ENCODE measurements around the gene FAM135A. TPM values are rescaled to one million over a fixed set of nuclear protein-coding genes. Genes with fewer than 3 reads are reported as not detected.
A peak's percentile ranks its signal among the peaks of the same experiment; 100 is the strongest.
"Not testable (repeated sequence)": the region's sequence is repeated elsewhere in the genome, so short reads cannot be mapped to it uniquely, and the experiment has no call there.

The FAM135A gene
- total RNA-seq, 4 donors from 2014 or later = 17.1 to 99.5 (median 35.8) TPM

DNA sequence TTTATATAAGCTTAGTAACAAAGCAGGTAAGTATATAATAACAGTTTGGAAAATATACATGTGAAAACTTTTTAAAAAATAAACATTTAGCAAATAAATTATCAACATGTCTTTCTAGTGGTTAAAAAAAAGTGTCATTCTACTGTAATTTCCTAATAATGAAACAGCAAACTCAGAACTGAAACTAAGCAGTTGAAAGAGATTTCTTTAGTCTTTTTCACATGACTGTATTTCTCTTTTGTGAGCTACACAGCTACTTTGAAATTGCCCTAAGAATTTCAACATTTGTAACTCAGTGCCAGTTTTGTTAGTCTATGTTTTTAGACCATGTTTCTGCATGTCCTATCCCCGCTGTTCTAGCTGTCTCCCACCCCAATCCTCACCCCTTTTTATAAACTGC is 125.1 kb downstream of the FAM135A start:
- H3K4me3 ChIP-seq = no peak overlapping the region
- TF ChIP-seq, protein P1, sequence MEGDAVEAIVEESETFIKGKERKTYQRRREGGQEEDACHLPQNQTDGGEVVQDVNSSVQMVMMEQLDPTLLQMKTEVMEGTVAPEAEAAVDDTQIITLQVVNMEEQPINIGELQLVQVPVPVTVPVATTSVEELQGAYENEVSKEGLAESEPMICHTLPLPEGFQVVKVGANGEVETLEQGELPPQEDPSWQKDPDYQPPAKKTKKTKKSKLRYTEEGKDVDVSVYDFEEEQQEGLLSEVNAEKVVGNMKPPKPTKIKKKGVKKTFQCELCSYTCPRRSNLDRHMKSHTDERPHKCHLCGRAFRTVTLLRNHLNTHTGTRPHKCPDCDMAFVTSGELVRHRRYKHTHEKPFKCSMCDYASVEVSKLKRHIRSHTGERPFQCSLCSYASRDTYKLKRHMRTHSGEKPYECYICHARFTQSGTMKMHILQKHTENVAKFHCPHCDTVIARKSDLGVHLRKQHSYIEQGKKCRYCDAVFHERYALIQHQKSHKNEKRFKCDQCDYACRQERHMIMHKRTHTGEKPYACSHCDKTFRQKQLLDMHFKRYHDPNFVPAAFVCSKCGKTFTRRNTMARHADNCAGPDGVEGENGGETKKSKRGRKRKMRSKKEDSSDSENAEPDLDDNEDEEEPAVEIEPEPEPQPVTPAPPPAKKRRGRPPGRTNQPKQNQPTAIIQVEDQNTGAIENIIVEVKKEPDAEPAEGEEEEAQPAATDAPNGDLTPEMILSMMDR (IDR thresholded peaks at IDR 0.05) = no peak
- no peak for TF ChIP-seq POLR2A (IDR thresholded peaks at IDR 0.05)
- H3K4me1 ChIP-seq = no peaks in the 10 kb centered on the region
- H3K9me3 ChIP-seq = no peaks in the 10 kb centered on the region
- intact Hi-C loops (cut with DNase I; ENCODE audit: low total_unique reads) = no loop called here
- no peak overlapping the region for H3K27ac ChIP-seq
- H3K27me3 ChIP-seq = no peaks in the 10 kb centered on the region
- DNase-seq = no peak
- no peaks in the 10 kb centered on the region for H3K36me3 ChIP-seq

DNA sequence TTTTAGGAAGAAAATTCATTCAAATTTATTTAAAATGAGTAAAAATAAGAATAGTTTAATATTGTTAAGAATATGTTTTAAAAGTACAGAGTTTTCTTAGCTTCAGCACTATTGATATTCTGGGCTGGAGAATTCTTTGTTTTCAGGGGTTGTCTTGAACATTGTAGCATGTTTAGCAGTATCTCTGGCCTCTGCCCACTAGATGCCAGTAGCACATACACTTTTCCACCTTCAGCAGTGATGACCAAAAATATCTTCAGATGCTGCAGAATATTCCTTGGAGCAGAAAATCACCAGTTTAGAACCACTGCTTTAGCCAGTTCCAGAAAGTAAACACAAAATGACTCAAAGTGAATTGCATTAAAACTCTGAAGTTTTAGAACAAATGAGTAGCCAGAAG is 134.0 kb downstream of the FAM135A start:
- intact Hi-C loops (cut with DNase I; ENCODE audit: low total_unique reads) = no loop called here
- Histone ChIP-seq H3K4me3 (no peak overlapping the region), H3K9me3 (no peaks in the 10 kb centered on the region), H3K27me3 (no peaks in the 10 kb centered on the region), H3K27ac (no peak overlapping the region), H3K36me3 (no peaks in the 10 kb centered on the region), H3K4me1 (no peaks in the 10 kb centered on the region)
- TF ChIP-seq POLR2A (IDR thresholded peaks at IDR 0.05) = no peak
- TF ChIP-seq, protein P1 (IDR thresholded peaks at IDR 0.05) = peak in 1 of 4 experiments; percentile 12
- DNase-seq = no peak

DNA sequence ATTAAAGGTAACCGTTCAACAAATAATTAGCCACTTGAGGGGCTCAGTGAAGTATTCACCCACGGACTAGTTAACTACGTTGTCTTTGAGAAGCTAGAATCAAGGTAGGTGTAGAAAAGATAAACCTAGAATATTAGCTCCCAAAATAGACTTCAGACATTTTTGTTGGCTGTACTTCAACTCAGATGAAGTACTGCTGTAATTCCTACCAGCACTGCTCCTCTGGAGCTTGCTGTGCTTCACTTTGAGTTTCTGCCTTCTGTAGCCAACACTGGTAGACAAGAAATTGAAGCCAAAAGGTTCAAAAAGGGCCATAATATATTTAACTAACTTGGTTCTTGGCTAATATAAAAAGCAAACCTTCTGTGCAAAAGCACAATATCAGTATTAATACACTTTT is 134.6 kb downstream of the FAM135A start:
- intact Hi-C loops (cut with DNase I; ENCODE audit: low total_unique reads) = no loop called here
- Histone ChIP-seq H3K4me1 (no peaks in the 10 kb centered on the region), H3K36me3 (no peaks in the 10 kb centered on the region), H3K27ac (no peak overlapping the region), H3K27me3 (no peaks in the 10 kb centered on the region), H3K9me3 (no peaks in the 10 kb centered on the region), H3K4me3 (no peak overlapping the region)
- no peak for DNase-seq
- no peak for TF ChIP-seq POLR2A (IDR thresholded peaks at IDR 0.05)
- TF ChIP-seq, protein P1 (IDR thresholded peaks at IDR 0.05) = no peak

DNA sequence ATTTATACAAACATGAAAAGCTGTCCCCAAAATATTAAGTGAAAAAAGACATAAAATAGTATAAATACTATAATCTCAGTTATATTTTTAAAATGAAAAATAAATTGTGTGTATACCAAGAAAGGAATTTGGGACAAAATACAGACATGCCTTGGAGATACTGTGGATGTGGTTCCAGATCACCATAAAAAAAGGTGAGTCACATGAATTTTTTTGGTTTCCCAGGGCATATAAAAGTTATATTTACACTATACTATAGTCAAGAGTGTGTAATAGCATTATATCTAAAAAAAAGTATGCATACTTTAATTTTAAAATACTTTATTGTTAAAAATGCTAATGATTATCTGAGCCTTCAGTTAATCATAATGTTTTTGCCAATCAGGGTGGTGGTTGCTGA is 136.0 kb downstream of the FAM135A start:
- intact Hi-C loops (cut with DNase I; ENCODE audit: low total_unique reads) = no loop called here
- H3K9me3 ChIP-seq = no peaks in the 10 kb centered on the region
- no peak overlapping the region for H3K27ac ChIP-seq
- no peak overlapping the region for H3K4me3 ChIP-seq
- no peaks in the 10 kb centered on the region for H3K27me3 ChIP-seq
- no peak for DNase-seq
- no peaks in the 10 kb centered on the region for H3K36me3 ChIP-seq
- no peak for TF ChIP-seq POLR2A (IDR thresholded peaks at IDR 0.05)
- TF ChIP-seq, protein P1 (IDR thresholded peaks at IDR 0.05) = no peak
- H3K4me1 ChIP-seq = no peaks in the 10 kb centered on the region

DNA sequence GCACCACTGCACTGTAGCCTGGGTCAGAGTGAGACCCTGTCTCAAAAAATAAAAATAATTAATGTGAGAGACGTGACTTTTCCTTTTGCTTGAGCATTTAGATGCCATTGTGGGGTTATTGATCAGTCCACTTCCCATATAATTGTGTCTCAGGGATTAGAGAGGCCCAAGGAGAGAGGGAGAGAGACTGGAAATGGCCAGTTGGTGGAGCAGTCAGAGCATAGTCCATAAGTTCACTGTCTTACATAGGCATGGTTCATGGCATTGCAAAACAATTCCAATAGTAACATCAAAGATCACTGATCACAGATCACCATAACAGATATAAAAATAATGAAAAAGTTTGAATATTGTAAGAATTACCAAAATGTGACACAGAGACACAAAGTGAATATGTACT is 138.3 kb downstream of the FAM135A start:
- TF ChIP-seq, protein P1 (IDR thresholded peaks at IDR 0.05) = no peak
- no peak for TF ChIP-seq POLR2A (IDR thresholded peaks at IDR 0.05)

DNA sequence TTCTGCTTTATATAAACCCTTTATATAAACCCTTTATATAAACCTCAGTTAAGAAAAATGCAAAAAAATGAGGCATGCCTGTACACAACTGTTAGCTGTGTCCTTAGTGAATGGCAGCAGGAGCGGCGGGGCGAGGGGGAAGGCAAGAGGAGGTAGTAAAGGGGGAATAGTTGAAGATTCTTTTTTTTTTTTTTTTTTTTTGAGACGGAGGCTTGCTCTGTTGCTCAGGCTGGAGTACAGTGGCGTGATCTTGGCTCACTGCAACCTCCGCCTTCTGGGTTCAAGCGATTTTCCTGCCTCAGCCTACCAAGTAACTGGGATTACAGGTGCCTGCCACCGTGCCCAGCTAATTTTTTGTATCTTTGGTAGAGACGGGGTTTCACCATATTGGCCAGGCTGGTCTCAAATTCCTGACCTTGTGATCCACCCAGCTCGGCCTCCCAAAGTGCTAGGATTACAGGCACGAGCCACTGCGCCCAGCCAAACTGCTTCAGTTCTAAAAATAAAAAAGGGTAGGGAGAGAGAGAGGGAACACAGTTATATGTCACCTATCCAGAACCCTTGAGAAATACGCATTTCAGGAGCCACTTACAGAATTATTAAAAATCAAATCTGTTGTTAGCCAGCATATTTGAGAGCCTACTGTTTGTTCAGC is 139.1 kb downstream of the FAM135A start:
- H3K27ac ChIP-seq; H3K4me3 ChIP-seq; H3K27me3 ChIP-seq; DNase-seq; H3K36me3 ChIP-seq; H3K4me1 ChIP-seq; intact Hi-C loops (cut with DNase I; ENCODE audit: low total_unique reads); H3K9me3 ChIP-seq: not testable (repeated sequence)

More for the DNA sequence above, 138.3 kb downstream of the FAM135A start:
- H3K4me1 ChIP-seq = no peaks in the 10 kb centered on the region
- H3K27me3 ChIP-seq = no peaks in the 10 kb centered on the region
- no peak overlapping the region for H3K27ac ChIP-seq
- H3K9me3 ChIP-seq = no peaks in the 10 kb centered on the region
- H3K36me3 ChIP-seq = no peaks in the 10 kb centered on the region
- no peak overlapping the region for H3K4me3 ChIP-seq
- DNase-seq = no peak
- intact Hi-C loops (cut with DNase I; ENCODE audit: low total_unique reads) = no loop called here

Measured in uterus (tissue), 4 donors.